IMR-90 (cell line): ENCODE data around the gene WWP2. TPM values are rescaled to one million over a fixed set of nuclear protein-coding genes. Genes with fewer than 3 reads are reported as not detected.
A peak's percentile ranks its signal among the peaks of the same experiment; 100 is the strongest.

ENCODE experiments used
- ATAC-seq: fragments of 200-7000 bp; cut with Tn5 transposase; 2 replicates; pipeline ENCODE4 v1.9.1; 2020; ENCODE audit warnings: low read depth, mild to moderate bottlenecking, moderate library complexity
- BruUV-seq: library from RNA; stranded (reverse); fragments of 400-500 nt; replicated peaks from 2 replicates; lab custom pipeline; 2021; lab: Mats Ljungman, UMichigan
- CTCF ChIA-PET: fragments of 300-600 bp; formaldehyde crosslinking; extraction: SDS; loops from one replicate; lab custom pipeline; 2021; ENCODE audit warnings: antibody characterized with exemption; lab: Yijun Ruan, JAX
- POLR2A ChIA-PET: fragments of 300-600 bp; sonication (Branson Sonifier 250); formaldehyde crosslinking; loops from one replicate; lab custom pipeline; 2022; ENCODE audit warnings: antibody characterized with exemption; ENCODE audit not compliant: unreplicated experiment; lab: Charles Lee
- DNase-seq: peaks from one replicate; pipeline ENCODE4 v3.0.0; 2013
- H2AFZ ChIP-seq: replicated peaks from 2 replicates; pipeline ENCODE3; 2013; ENCODE audit warnings: low read length, mild to moderate bottlenecking; ENCODE audit not compliant: poor library complexity
- H2AK5ac ChIP-seq: 2 replicates; pipeline ENCODE4 v1.6.1; 2013; ENCODE audit warnings: low read depth, low read length, inconsistent platforms
- H2AK9ac ChIP-seq: replicated peaks from 2 replicates; pipeline ENCODE3; 2013; ENCODE audit warnings: mild to moderate bottlenecking, low read depth, low read length, moderate library complexity; ENCODE audit not compliant: poor library complexity
- H2BK120ac ChIP-seq: 2 replicates; pipeline ENCODE4 v1.6.1; 2013; ENCODE audit warnings: low read depth, low read length, inconsistent platforms
- H2BK15ac ChIP-seq: 3 replicates; pipeline ENCODE4 v1.6.1; 2013; ENCODE audit warnings: low read depth, low read length, inconsistent platforms
- H2BK20ac ChIP-seq: 2 replicates; pipeline ENCODE4 v1.6.1; 2013; ENCODE audit warnings: low read depth, mild to moderate bottlenecking, inconsistent platforms, low read length, moderate library complexity
- H2BK5ac ChIP-seq: 2 replicates; pipeline ENCODE4 v1.6.1; 2013; ENCODE audit warnings: mild to moderate bottlenecking, low read depth, low read length, inconsistent platforms; ENCODE audit not compliant: poor library complexity, severe bottlenecking
- H3K14ac ChIP-seq: replicated peaks from 2 replicates; pipeline ENCODE4 v1.6.1; 2013; ENCODE audit warnings: low read depth, low read length, inconsistent platforms
- H3K18ac ChIP-seq: 2 replicates; pipeline ENCODE4 v1.6.1; 2013; ENCODE audit warnings: low read depth, low read length, control low read depth
- H3K23ac ChIP-seq: 2 replicates; pipeline ENCODE4 v1.6.1; 2013; ENCODE audit warnings: low read depth, low read length, inconsistent platforms
- H3K27ac ChIP-seq: 2 replicates; pipeline ENCODE4 v1.5.1; 2013; ENCODE audit warnings: mild to moderate bottlenecking, control low read depth, low read length; ENCODE audit not compliant: insufficient read depth
- H3K27me3 ChIP-seq: 2 replicates; pipeline ENCODE4 v1.6.1; 2013; ENCODE audit warnings: low read length; ENCODE audit not compliant: control insufficient read depth, insufficient read depth
- H3K36me3 ChIP-seq: 2 replicates; pipeline ENCODE4 v1.6.1; 2013; ENCODE audit warnings: low read length, mixed read lengths; ENCODE audit not compliant: control insufficient read depth, insufficient read depth
- H3K4ac ChIP-seq: 2 replicates; pipeline ENCODE4 v1.6.1; 2013; ENCODE audit warnings: low read depth, low read length, inconsistent platforms
- H3K4me1 ChIP-seq: 2 replicates; pipeline ENCODE4 v1.6.1; 2013; ENCODE audit warnings: low read length, mixed read lengths; ENCODE audit not compliant: control insufficient read depth, insufficient read depth
- H3K4me2 ChIP-seq: 2 replicates; pipeline ENCODE4 v1.6.1; 2013; ENCODE audit warnings: low read depth, mild to moderate bottlenecking, control low read depth, low read length, moderate library complexity
- H3K4me3 ChIP-seq: 2 replicates; pipeline ENCODE4 v1.5.1; 2013; ENCODE audit warnings: low read depth, mild to moderate bottlenecking, control low read depth, low read length, moderate library complexity; ENCODE audit not compliant: insufficient read depth
- H3K56ac ChIP-seq: 2 replicates; pipeline ENCODE4 v1.6.1; 2013; ENCODE audit warnings: low read length, inconsistent platforms; ENCODE audit not compliant: insufficient read depth; ENCODE audit errors: extremely low read depth
- H3K79me1 ChIP-seq, 2 experiments: 2 replicates each; pipeline ENCODE4 v1.6.1; 2013; ENCODE audit warnings: low read length in 2 of 2, inconsistent platforms in 1 of 2, low read depth in 1 of 2
- H3K9ac ChIP-seq: 2 replicates; pipeline ENCODE4 v1.6.1; 2013; ENCODE audit warnings: low read depth, low read length, control low read depth
- H3K9me1 ChIP-seq: 2 replicates; pipeline ENCODE4 v1.6.1; 2013; ENCODE audit warnings: low read length, inconsistent platforms; ENCODE audit not compliant: insufficient read depth
- H3K9me3 ChIP-seq: 2 replicates; pipeline ENCODE4 v1.6.1; 2013; ENCODE audit warnings: low read length; ENCODE audit not compliant: control insufficient read depth, insufficient read depth
- H4K20me1 ChIP-seq: 2 replicates; pipeline ENCODE4 v1.6.1; 2013; ENCODE audit warnings: low read length, inconsistent platforms; ENCODE audit not compliant: insufficient read depth
- H4K5ac ChIP-seq: 2 replicates; pipeline ENCODE4 v1.6.1; 2013; ENCODE audit warnings: mild to moderate bottlenecking, low read depth, low read length, control low read depth
- H4K8ac ChIP-seq, 2 experiments: 2 replicates each; pipeline ENCODE4 v1.6.1; 2013; ENCODE audit warnings: low read depth in 2 of 2, low read length in 2 of 2, control low read depth in 1 of 2, inconsistent platforms in 1 of 2
- H4K91ac ChIP-seq: 2 replicates; pipeline ENCODE4 v1.6.1; 2013; ENCODE audit warnings: low read depth, low read length, inconsistent platforms; ENCODE audit not compliant: insufficient read depth
- BHLHE40 ChIP-seq: fragments of 150-350 bp; IDR thresholded peaks from 2 replicates; pipeline ENCODE4 v1.6.1; 2016; ENCODE audit warnings: mild to moderate bottlenecking, low read depth, low read length
- CEBPB ChIP-seq: IDR thresholded peaks from 2 replicates; pipeline ENCODE4 v1.6.1; 2012; ENCODE audit warnings: low read depth, low read length, improper control_type of control experiment
- CHD1 ChIP-seq: IDR thresholded peaks from 2 replicates; pipeline ENCODE4 v1.6.1; 2012; ENCODE audit warnings: low read depth, low read length, improper control_type of control experiment
- FOS ChIP-seq: fragments of 150-350 bp; IDR thresholded peaks from 2 replicates; pipeline ENCODE4 v1.6.1; 2016; ENCODE audit warnings: low read depth, low read length
- MAFK ChIP-seq: IDR thresholded peaks from 2 replicates; pipeline ENCODE4 v1.6.1; 2012; ENCODE audit warnings: low read depth, low read length, improper control_type of control experiment
- MAZ ChIP-seq: IDR thresholded peaks from 2 replicates; pipeline ENCODE4 v1.6.1; 2012; ENCODE audit warnings: low read depth, mild to moderate bottlenecking, low read length, improper control_type of control experiment, moderate library complexity, borderline replicate concordance
- MXI1 ChIP-seq: IDR thresholded peaks from 2 replicates; pipeline ENCODE4 v1.6.1; 2012; ENCODE audit warnings: low read depth, mild to moderate bottlenecking, low read length, moderate library complexity, borderline replicate concordance
- NFE2L2 ChIP-seq: fragments of 150-350 bp; IDR thresholded peaks from 2 replicates; pipeline ENCODE4 v1.6.1; 2016; ENCODE audit warnings: low read depth, mild to moderate bottlenecking, low read length
- POLR2A ChIP-seq: IDR thresholded peaks from 2 replicates; pipeline ENCODE4 v1.6.1; 2012; ENCODE audit warnings: mild to moderate bottlenecking, low read depth, low read length
- RAD21 ChIP-seq: IDR thresholded peaks from 2 replicates; pipeline ENCODE4 v1.6.1; 2012; ENCODE audit warnings: low read length, improper control_type of control experiment
- RCOR1 ChIP-seq: IDR thresholded peaks from 2 replicates; pipeline ENCODE4 v1.6.1; 2012; ENCODE audit warnings: mild to moderate bottlenecking, low read length, improper control_type of control experiment; ENCODE audit not compliant: insufficient replicate concordance
- RFX5 ChIP-seq: IDR thresholded peaks from 2 replicates; pipeline ENCODE4 v1.8.0; 2012; ENCODE audit warnings: low read depth, mild to moderate bottlenecking, low read length, moderate library complexity
- SMC3 ChIP-seq: fragments of 150-350 bp; IDR thresholded peaks from 2 replicates; pipeline ENCODE4 v1.6.1; 2016; ENCODE audit warnings: low read depth, mild to moderate bottlenecking, antibody characterized with exemption, low read length, moderate library complexity
- WGBS, 2 experiments: methylation state at CpG; one replicate each; pipeline versions ENCODE4 v1.1.5 to v1.1.7; 2013; ENCODE audit warnings: missing lambda C conversion rate in 2 of 2; ENCODE audit not compliant: insufficient read length in 1 of 2; ENCODE audit errors: extremely low coverage in 2 of 2; 5-methylcytosine and 5-hydroxymethylcytosine counted together
- dilution Hi-C: fragments of 300-500 bp; cut with HindIII; formaldehyde crosslinking; loops from one replicate; pipeline ENCODE4 v1.14.3; 2018; ENCODE audit warnings: low sequenced_read_pairs; ENCODE audit not compliant: unreplicated experiment
- in situ Hi-C: fragments of 300-500 bp; cut with MboI; formaldehyde crosslinking; loops from 3 replicates; pipeline ENCODE4 v1.14.3; 2019; ENCODE audit warnings: low sequenced_read_pairs, inconsistent platforms, mixed read lengths
- intact Hi-C: fragments of 100-400 bp; cut with micrococcal nuclease; formaldehyde crosslinking; loops from 2 replicates; pipeline ENCODE4 v1.10.0; 2022
- polyA plus RNA-seq, 3 experiments: library from polyadenylated mRNA; depleted of rRNA; stranded (reverse); fragments of >200 nt; gene quantifications; 2 replicates each; pipeline ENCODE4 v1.2.3, GENCODE V29; 2012; ENCODE audit warnings: low replicate concordance in 1 of 3
- total RNA-seq: library from RNA; depleted of rRNA; stranded (reverse); fragments of >200 nt; gene quantifications from 2 replicates; pipeline ENCODE4 v1.2.3, GENCODE V29; 2012
- TF ChIP-seq, protein P1 (sequence below): conservative IDR thresholded peaks from 2 replicates; pipeline ENCODE4 v1.5.1; 2012; ENCODE audit warnings: mild to moderate bottlenecking, low read depth, low read length, improper control_type of control experiment
- TF ChIP-seq, protein P2 (sequence below): fragments of 150-350 bp; IDR thresholded peaks from 2 replicates; pipeline ENCODE4 v1.6.1; 2016; ENCODE audit warnings: low read depth, mild to moderate bottlenecking, low read length, moderate library complexity, borderline replicate concordance
- TF ChIP-seq, protein P3 (sequence below): fragments of 150-350 bp; IDR thresholded peaks from 2 replicates; pipeline ENCODE4 v1.6.1; 2017; ENCODE audit warnings: mild to moderate bottlenecking, antibody characterized with exemption, low read length, low read depth

The WWP2 gene
- total and polyA plus RNA-seq, 2 of the 4 experiments (the other 2 are of a cell fraction): 12.7 to 13.7 TPM

DNA sequence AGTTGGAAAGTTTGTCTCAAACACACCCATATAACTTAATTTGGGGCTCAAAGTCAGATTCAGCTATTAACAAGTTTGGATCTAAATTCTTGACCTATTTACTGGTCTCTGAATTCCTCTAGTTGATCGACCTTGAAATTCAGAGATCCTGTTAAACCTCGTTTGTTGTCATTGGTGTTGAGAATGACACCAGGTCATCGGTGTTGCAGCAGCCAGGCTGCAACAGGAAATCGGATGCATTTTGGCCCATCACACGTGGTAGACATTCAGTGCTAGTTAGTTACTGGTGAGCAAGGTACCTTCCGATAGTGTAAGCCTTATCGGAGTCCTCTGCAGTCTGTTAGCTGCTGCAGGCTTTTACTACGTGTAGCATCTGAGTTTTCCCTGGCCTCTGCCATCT lies 82.3 kb downstream of the WWP2 start:
- TF ChIP-seq BHLHE40 (no peak), MAFK (no peak), RCOR1 (no peak), MAZ (no peak), RAD21 (no peak), NFE2L2 (no peak), SMC3 (no peak), POLR2A (no peak), MXI1 (no peak), CHD1 (no peak), FOS (no peak), RFX5 (no peak), CEBPB (no peak)
- TF ChIP-seq, protein P1, sequence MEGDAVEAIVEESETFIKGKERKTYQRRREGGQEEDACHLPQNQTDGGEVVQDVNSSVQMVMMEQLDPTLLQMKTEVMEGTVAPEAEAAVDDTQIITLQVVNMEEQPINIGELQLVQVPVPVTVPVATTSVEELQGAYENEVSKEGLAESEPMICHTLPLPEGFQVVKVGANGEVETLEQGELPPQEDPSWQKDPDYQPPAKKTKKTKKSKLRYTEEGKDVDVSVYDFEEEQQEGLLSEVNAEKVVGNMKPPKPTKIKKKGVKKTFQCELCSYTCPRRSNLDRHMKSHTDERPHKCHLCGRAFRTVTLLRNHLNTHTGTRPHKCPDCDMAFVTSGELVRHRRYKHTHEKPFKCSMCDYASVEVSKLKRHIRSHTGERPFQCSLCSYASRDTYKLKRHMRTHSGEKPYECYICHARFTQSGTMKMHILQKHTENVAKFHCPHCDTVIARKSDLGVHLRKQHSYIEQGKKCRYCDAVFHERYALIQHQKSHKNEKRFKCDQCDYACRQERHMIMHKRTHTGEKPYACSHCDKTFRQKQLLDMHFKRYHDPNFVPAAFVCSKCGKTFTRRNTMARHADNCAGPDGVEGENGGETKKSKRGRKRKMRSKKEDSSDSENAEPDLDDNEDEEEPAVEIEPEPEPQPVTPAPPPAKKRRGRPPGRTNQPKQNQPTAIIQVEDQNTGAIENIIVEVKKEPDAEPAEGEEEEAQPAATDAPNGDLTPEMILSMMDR: no peak
- TF ChIP-seq, protein P2, sequence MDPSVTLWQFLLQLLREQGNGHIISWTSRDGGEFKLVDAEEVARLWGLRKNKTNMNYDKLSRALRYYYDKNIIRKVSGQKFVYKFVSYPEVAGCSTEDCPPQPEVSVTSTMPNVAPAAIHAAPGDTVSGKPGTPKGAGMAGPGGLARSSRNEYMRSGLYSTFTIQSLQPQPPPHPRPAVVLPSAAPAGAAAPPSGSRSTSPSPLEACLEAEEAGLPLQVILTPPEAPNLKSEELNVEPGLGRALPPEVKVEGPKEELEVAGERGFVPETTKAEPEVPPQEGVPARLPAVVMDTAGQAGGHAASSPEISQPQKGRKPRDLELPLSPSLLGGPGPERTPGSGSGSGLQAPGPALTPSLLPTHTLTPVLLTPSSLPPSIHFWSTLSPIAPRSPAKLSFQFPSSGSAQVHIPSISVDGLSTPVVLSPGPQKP: no peak
- TF ChIP-seq, protein P3, sequence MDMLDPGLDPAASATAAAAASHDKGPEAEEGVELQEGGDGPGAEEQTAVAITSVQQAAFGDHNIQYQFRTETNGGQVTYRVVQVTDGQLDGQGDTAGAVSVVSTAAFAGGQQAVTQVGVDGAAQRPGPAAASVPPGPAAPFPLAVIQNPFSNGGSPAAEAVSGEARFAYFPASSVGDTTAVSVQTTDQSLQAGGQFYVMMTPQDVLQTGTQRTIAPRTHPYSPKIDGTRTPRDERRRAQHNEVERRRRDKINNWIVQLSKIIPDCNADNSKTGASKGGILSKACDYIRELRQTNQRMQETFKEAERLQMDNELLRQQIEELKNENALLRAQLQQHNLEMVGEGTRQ: no peak
- no TSS peak for BruUV-seq
- Histone ChIP-seq H3K4me3 (no peak overlapping the region), H3K18ac (no peak overlapping the region), H3K4me1 (peaks cover 18% of the 10 kb centered on the region), H2AK9ac (no peak overlapping the region), H3K9me1 (peaks cover 16% of the 10 kb centered on the region), H4K5ac (no peak overlapping the region), H2BK15ac (no peak overlapping the region), H3K27me3 (no peaks in the 10 kb centered on the region), H3K23ac (no peak overlapping the region), H2BK5ac (no peak overlapping the region), H2BK120ac (no peak overlapping the region), H4K20me1 (no peaks in the 10 kb centered on the region; the same call in 1 of the 2 replicates), H3K9ac (no peak overlapping the region), H2BK20ac (no peak overlapping the region), H2AK5ac (no peak overlapping the region; the same call in 1 of the 2 replicates), H4K8ac (no peak overlapping the region), H3K56ac (no peak overlapping the region), H3K4me2 (no peak overlapping the region), H3K9me3 (no peaks in the 10 kb centered on the region), H3K27ac (no peak overlapping the region), H2AFZ (no peak overlapping the region), H3K14ac (peak overlapping the region; percentile 37; the same call in 1 of the 2 replicates), H3K79me1 (peaks cover 0 to 20% of the 10 kb centered on the region in 2 experiments; a peak in 2 of 4 replicates), H4K91ac (no peak overlapping the region), H3K4ac (no peak overlapping the region), H3K36me3 (peaks cover 3% of the 10 kb centered on the region; the same call in 1 of the 2 replicates)
- DNase-seq (no peak), ATAC-seq (no peak)
- in situ Hi-C loops: no loop called here
- dilution Hi-C loops: no loop called here
- POLR2A ChIA-PET: no interaction called here
- intact Hi-C loops: no loop called here
- 77% methylated on average over 6 of the region's 8 CpGs; no CpG with 5 or more reads in 1 of the 2 experiments for WGBS, 2 experiments
- CTCF ChIA-PET: no interaction called here
